ENCODE data around the gene TTC7B.

DNA sequence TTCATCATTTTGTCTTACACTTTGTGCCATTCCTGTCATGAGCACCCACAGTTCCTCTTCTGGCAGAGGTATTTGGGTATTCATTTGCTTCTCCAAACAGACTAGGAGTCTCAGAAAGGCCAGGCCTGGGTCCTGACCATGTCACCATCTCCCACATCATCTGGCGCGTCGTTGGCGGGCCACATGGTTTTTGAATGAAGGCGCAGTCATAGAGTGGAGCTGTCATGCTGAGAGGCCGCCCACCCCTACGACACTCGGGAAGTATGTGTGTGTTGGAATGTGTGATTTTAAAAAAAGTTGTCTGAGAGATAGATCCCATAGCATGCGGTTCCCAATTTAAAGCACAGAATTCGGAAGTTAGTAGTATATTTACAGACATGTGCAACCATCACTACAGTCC, 15.6 kb upstream of the TTC7B start:
- TF ChIP-seq, protein P1, sequence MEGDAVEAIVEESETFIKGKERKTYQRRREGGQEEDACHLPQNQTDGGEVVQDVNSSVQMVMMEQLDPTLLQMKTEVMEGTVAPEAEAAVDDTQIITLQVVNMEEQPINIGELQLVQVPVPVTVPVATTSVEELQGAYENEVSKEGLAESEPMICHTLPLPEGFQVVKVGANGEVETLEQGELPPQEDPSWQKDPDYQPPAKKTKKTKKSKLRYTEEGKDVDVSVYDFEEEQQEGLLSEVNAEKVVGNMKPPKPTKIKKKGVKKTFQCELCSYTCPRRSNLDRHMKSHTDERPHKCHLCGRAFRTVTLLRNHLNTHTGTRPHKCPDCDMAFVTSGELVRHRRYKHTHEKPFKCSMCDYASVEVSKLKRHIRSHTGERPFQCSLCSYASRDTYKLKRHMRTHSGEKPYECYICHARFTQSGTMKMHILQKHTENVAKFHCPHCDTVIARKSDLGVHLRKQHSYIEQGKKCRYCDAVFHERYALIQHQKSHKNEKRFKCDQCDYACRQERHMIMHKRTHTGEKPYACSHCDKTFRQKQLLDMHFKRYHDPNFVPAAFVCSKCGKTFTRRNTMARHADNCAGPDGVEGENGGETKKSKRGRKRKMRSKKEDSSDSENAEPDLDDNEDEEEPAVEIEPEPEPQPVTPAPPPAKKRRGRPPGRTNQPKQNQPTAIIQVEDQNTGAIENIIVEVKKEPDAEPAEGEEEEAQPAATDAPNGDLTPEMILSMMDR (IDR thresholded peaks at IDR 0.05) = no peak
- no peak for TF ChIP-seq POLR2AphosphoS5 (IDR thresholded peaks at IDR 0.05)
